LNCAP (cell line): ENCODE data around the gene BMPR2.

Experiments used
- CTCF ChIP-seq: fragments of 450-650 bp; IDR thresholded peaks from 2 replicates; pipeline ENCODE4 v1.5.1; 2017; ENCODE audit warnings: mild to moderate bottlenecking

Gene BMPR2

GRCh38 chr2:202542142-202542541 lies 166.0 kb downstream of the BMPR2 start:
- TF ChIP-seq CTCF: no peak

GRCh38 chr2:202545523-202545922 lies 169.4 kb downstream of the BMPR2 start:
- TF ChIP-seq CTCF: no peak

- no peak for TF ChIP-seq CTCF
Observed at GRCh38 chr2:202545931-202546330, 169.8 kb downstream of the BMPR2 start.

GRCh38 chr2:202548240-202548639 lies 172.1 kb downstream of the BMPR2 start:
- TF ChIP-seq CTCF: no peak

- TF ChIP-seq CTCF: no peak
Observed at GRCh38 chr2:202555356-202555755, 179.2 kb downstream of the BMPR2 start.

- TF ChIP-seq CTCF: no peak
Observed at GRCh38 chr2:202560200-202560599, 184.1 kb downstream of the BMPR2 start.

GRCh38 chr2:202564226-202564625 lies 188.1 kb downstream of the BMPR2 start:
- no peak for TF ChIP-seq CTCF

GRCh38 chr2:202566286-202566685 lies 190.2 kb downstream of the BMPR2 start:
- TF ChIP-seq CTCF: no peak
